HG03565 (cell line): ENCODE results near the gene RPL6.

Source experiments
- ATAC-seq: cut with Tn5 transposase; IDR thresholded peaks from one replicate; pipeline ENCODE4 v1.9.1; 2021; ENCODE audit warnings: mild to moderate bottlenecking, moderate library complexity; ENCODE audit not compliant: unreplicated experiment

RPL6 gene

GRCh38 chr12:112381406-112381882 is 28.0 kb downstream of the RPL6 start:
- ATAC-seq: peak; percentile 35

DNA sequence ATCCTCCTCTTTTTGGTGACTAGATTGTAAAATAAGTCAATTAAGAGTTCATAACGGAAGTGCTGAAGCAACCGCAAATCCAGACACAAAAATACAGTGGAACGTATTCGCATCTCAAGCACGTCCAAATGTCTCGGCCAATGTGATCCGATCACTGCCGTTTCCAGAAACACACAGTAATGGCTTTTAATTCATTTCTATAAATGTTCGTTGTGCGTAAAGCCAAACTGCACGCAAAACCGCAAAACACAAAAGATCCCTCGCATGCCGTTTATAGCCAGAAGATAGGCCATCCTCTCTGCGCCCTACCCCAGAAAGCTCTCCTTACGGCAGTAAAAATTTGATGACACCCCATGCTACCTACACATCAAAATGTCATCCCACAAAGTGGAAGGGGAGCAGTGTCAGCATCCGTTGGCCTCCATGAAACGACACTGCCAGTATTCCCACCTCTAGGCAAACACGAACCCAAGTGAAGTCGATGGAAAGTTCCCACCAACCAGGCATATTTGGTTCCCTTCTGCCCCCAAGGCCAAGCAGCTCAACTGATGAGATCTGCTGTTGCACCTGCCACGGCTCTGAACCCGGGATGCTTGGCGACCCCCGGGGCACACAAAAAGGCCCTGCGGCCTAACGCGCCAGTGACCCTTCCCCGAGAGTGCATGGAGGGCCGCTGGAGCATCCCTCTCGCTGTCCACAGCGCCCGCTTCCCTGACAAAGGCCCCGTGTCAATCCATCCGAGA is 28.6 kb downstream of the RPL6 start:
- ATAC-seq: peak; percentile 7

GRCh38 chr12:112375105-112375504 is 34.3 kb downstream of the RPL6 start:
- no peak for ATAC-seq

DNA sequence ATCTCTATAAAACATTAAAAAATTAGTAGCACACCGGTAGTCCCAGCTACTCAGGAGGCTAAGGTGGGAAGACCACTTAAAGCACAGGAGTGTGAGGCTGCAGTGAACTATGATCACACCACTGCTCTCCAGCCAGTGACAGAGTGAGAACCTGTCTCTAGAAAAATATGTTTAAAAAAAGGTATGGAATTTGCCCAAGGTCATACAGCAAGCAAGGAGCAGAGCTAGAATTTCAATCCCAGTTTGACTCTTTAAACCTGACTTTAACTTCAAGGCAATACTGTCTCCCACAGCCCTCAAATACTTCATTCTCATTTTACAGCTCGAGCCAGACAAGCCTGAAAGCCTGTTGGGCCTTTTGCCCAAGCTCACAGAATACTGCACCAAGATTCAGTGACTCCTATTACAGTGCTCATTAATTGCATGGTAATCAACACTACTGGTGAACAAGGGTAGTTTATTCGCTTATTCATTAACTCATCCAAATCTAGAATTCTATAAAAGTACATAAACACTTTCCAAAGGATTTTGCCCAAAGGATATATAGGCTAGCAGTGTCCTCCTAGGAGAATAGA is 35.2 kb downstream of the RPL6 start:
- ATAC-seq: no peak

- no peak for ATAC-seq
Observed at GRCh38 chr12:112370868-112371510, 38.4 kb downstream of the RPL6 start.

GRCh38 chr12:112370199-112370598 is 39.2 kb downstream of the RPL6 start:
- ATAC-seq: no peak

DNA sequence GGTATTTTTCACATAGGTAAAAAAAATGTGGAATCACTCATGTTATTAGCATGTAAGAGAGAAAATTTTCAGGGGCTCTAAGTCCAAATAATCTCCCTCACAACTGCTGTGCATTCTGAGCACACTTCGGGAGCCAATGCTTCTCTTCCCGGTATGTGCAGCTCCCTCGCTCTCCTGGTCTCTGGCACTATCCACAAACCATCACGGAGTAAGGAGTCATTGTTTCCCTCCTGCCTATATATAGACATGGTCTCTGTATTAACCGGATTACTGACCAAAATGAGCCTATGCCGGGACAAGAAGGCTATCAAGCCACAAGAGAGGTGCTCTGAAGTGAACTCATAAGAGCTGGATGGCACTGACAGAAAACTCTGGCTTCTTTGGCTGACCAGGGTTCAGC is 40.5 kb downstream of the RPL6 start:
- no peak for ATAC-seq

GRCh38 chr12:112367965-112368364 is 41.4 kb downstream of the RPL6 start:
- ATAC-seq: no peak

- ATAC-seq: no peak
Observed at GRCh38 chr12:112362310-112362709, 47.1 kb downstream of the RPL6 start.

GRCh38 chr12:112361271-112361670 is 48.1 kb downstream of the RPL6 start:
- no peak for ATAC-seq

- ATAC-seq: no peak
Observed at GRCh38 chr12:112359290-112359689, 50.1 kb downstream of the RPL6 start.

DNA sequence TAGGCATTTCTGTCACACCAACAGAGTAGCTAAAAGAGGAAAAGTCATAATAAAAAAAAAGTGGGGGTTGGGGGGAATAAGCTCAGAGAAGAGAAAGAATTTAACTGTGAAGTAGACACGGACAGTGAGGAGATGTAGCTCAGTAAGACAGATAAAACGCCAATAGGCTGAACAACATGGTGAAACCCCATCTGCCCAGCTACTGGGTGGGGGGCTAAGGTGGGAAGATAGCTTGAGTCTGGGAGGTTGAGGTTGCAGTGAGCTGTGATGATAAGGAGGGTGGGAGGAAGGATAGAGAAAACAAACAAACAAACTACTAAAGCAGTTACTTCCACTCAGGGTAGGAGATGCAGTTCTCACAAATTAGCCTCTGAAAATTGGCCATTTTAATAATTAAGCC is 52.2 kb downstream of the RPL6 start:
- no peak for ATAC-seq
